Adrenal gland (tissue), 12 donors: Measurements from ENCODE around the gene ALDH8A1. TPM values are rescaled to one million over a fixed set of nuclear protein-coding genes. Genes with fewer than 3 reads are reported as not detected.
"Not testable (repeated sequence)": the region's sequence is repeated elsewhere in the genome, so short reads cannot be mapped to it uniquely, and the experiment has no call there.

Experiments
- DNase-seq, 7 donors: peaks; one replicate each; pipeline ENCODE4 v3.0.0-alpha.2; 2019 to 2020
- H3K27ac ChIP-seq, 5 donors: fragments of 200-600 bp; sonication (generic) in 4 of 5; 1 replicate in 3 of 5; 2 replicates in 2 of 5; pipeline versions ENCODE4 v1.5.1 to v1.8.0; 2016 to 2020; ENCODE audit warnings: mild to moderate bottlenecking in 1 of 5
- H3K27me3 ChIP-seq: fragments of 200-600 bp; 2 replicates; pipeline ENCODE4 v1.8.0; 2021
- H3K36me3 ChIP-seq, 2 donors: fragments of 200-600 bp; replicated peaks in 1 of 2; 1 replicate in 1 of 2; 2 replicates in 1 of 2; pipeline versions ENCODE4 v1.5.1 to v1.8.0; 2018 to 2022
- H3K4me1 ChIP-seq, 2 donors: fragments of 200-600 bp; replicated peaks in 1 of 2; 1 replicate in 1 of 2; 2 replicates in 1 of 2; pipeline versions ENCODE4 v1.5.1 to v1.8.0; 2018 to 2021
- H3K4me3 ChIP-seq, 4 donors: fragments of 200-600 bp; sonication (generic) in 3 of 4; one replicate each; pipeline ENCODE4 v1.5.1; 2016 to 2018
- H3K9me3 ChIP-seq, 3 donors: fragments of 200-600 bp; sonication (generic) in 1 of 3; replicated peaks in 1 of 3; 1 replicate in 2 of 3; 2 replicates in 1 of 3; pipeline versions ENCODE4 v1.5.1 to v1.8.0; 2016 to 2021
- CTCF ChIP-seq, 6 experiments: fragments of 450-650 bp in 4 of 6; fragments of 200-600 bp in 2 of 6; sonication (generic) in 1 of 6; IDR thresholded peaks; 1 replicate in 5 of 6; 2 replicates in 1 of 6; pipeline versions ENCODE4 v1.5.1 to v1.8.0; 2016 to 2021; ENCODE audit warnings: antibody characterized with exemption in 6 of 6, mild to moderate bottlenecking in 2 of 6, moderate library complexity in 1 of 6
- POLR2A ChIP-seq, 2 donors: fragments of 450-650 bp; IDR thresholded peaks; one replicate each; pipeline ENCODE4 v1.6.1; 2017; ENCODE audit warnings: antibody characterized with exemption in 2 of 2, mild to moderate bottlenecking in 2 of 2, moderate library complexity in 1 of 2
- WGBS, 4 donors: extraction: QIAGEN DNeasy Blood & Tissue Kit in 2 of 4; methylation state at CpG; one replicate each; pipeline versions ENCODE4 v1.1.5 to v1.1.7; 2013 to 2017; 5-methylcytosine and 5-hydroxymethylcytosine counted together
- intact Hi-C, 2 donors: fragments of 100-400 bp; cut with DNase I; formaldehyde crosslinking; loops; one replicate each; pipeline versions ENCODE4 v1.14.1 to v1.15.0; 2022 to 2023
- polyA plus RNA-seq, 3 donors: library from polyadenylated mRNA; stranded (reverse); fragments of 200-250 nt in 2 of 3; fragments of 350-450 nt in 1 of 3; fragmentation: Illumina TruSeq in 1 of 3; extraction: RNeasy Lipid Tissue Mini Kit (QIAGEN cat#74804) in 1 of 3; gene quantifications; one replicate each; pipeline ENCODE4 v1.2.3, GENCODE V29; 2013 to 2014
- total RNA-seq, 9 donors: library from RNA; depleted of rRNA in 4 of 9; stranded (reverse); fragments of >200 nt in 4 of 9; fragments of 120-200 nt in 1 of 9; fragmentation: NEBNext Ultra II Directional in 1 of 9; extraction: Animal tissue kit (Norgen Biotek cat#: 25700) in 1 of 9; gene quantifications; one replicate each; pipeline versions ENCODE4 v1.1.0 to v1.2.4, GENCODE V29; 2013 to 2023
- donor health status: healthy with polysubstance abuse.
- donor health status: Bipolar disorder and iron deficiency.
- donor health status: DM: yes; HTN: yes; CAD: no.
- donor health status: DM: no; HTN: no; CAD: no.
- donor health status: DM: no; HTN: no; CAD: no.
- donor health status: DM: yes; HTN: yes; CAD: no.

Gene ALDH8A1
- total and polyA plus RNA-seq, 12 donors, result 0.24 to 4.5 (median 0.94) TPM

GRCh38 chr6:134902936-134903335, 47.0 kb downstream of the ALDH8A1 start:
- DNase-seq, result no peak
- Histone ChIP-seq H3K9me3 (no peaks in the 10 kb centered on the region), H3K27me3 (no peaks in the 10 kb centered on the region), H3K4me3 (no peak overlapping the region), H3K4me1 (peaks cover 7 to 19% of the 10 kb centered on the region in 2 donors), H3K27ac (peak overlapping the region in 2 of 5 donors; percentile 55 to 84), H3K36me3 (no peaks in the 10 kb centered on the region)
- TF ChIP-seq POLR2A (IDR thresholded peaks at IDR 0.05) (no peak), CTCF (IDR thresholded peaks at IDR 0.05) (no peak)
- 49 to 80% (median 64%) methylated on average over 2 to 3 of the region's 3 CpGs for WGBS, 4 donors
- intact Hi-C loops, result no loop called here

- TF ChIP-seq CTCF (IDR thresholded peaks at IDR 0.05) (no peak), POLR2A (IDR thresholded peaks at IDR 0.05) (no peak)
- H3K4me1 ChIP-seq, result peaks cover 7 to 19% of the 10 kb centered on the region in 2 donors
- H3K9me3 ChIP-seq, result no peaks in the 10 kb centered on the region
- H3K27ac ChIP-seq, result peak overlapping the region in 3 of 5 donors; percentile 13 to 84 (median 55)
- intact Hi-C loops, result no loop called here
- WGBS, 4 donors, result 47 to 54% (median 51%) methylated on average over 9 of the region's 9 CpGs
- peak in 6 of 7 donors; percentile 33 to 56 (median 42) for DNase-seq
- H3K4me3 ChIP-seq, result no peak overlapping the region
- H3K27me3 ChIP-seq, result no peaks in the 10 kb centered on the region
- no peaks in the 10 kb centered on the region for H3K36me3 ChIP-seq
Observed at GRCh38 chr6:134902074-134902861, 47.6 kb downstream of the ALDH8A1 start.

GRCh38 chr6:134898575-134898974, 51.3 kb downstream of the ALDH8A1 start:
- Histone ChIP-seq H3K27ac (no peak overlapping the region), H3K27me3 (no peaks in the 10 kb centered on the region), H3K9me3 (no peaks in the 10 kb centered on the region), H3K4me3 (no peak overlapping the region), H3K36me3 (no peaks in the 10 kb centered on the region), H3K4me1 (peaks cover 7 to 18% of the 10 kb centered on the region in 2 donors)
- intact Hi-C loops, result no loop called here
- 80 to 97% (median 93%) methylated on average over 4 of the region's 4 CpGs for WGBS, 4 donors
- DNase-seq, result no peak
- TF ChIP-seq POLR2A (IDR thresholded peaks at IDR 0.05), result no peak
- no peak for TF ChIP-seq CTCF (IDR thresholded peaks at IDR 0.05)

GRCh38 chr6:134898166-134898565, 51.7 kb downstream of the ALDH8A1 start:
- H3K9me3 ChIP-seq, H3K36me3 ChIP-seq, H3K27me3 ChIP-seq, intact Hi-C loops, DNase-seq, H3K27ac ChIP-seq, H3K4me3 ChIP-seq: not testable (repeated sequence)
- H3K4me1 ChIP-seq, result peaks cover 7 to 14% of the 10 kb centered on the region in 2 donors
- 87 to 93% (median 91%) methylated on average over 5 of the region's 5 CpGs for WGBS, 4 donors

GRCh38 chr6:134896910-134897309, 53.0 kb downstream of the ALDH8A1 start:
- peaks cover 1 to 2% of the 10 kb centered on the region in 2 donors for H3K4me1 ChIP-seq
- H3K4me3 ChIP-seq, result no peak overlapping the region
- intact Hi-C loops, result no loop called here
- 90 to 100% (median 95%) methylated on average over 1 to 2 of the region's 2 CpGs for WGBS, 4 donors
- H3K27ac ChIP-seq, result no peak overlapping the region
- no peaks in the 10 kb centered on the region for H3K27me3 ChIP-seq
- H3K36me3 ChIP-seq, result no peaks in the 10 kb centered on the region
- TF ChIP-seq CTCF (IDR thresholded peaks at IDR 0.05) (no peak), POLR2A (IDR thresholded peaks at IDR 0.05) (no peak)
- no peaks in the 10 kb centered on the region for H3K9me3 ChIP-seq
- no peak for DNase-seq
